Measurements from ENCODE around the gene SCAF1. TPM values are rescaled to one million over a fixed set of nuclear protein-coding genes. Genes with fewer than 3 reads are reported as not detected.

SCAF1 gene
- total and polyA plus RNA-seq, 9 of the 15 experiments (the other 6 are each of a cell fraction or from before 2014, with no cell fraction given), result 0.20 to 79.0 (median 4.9) TPM

DNA sequence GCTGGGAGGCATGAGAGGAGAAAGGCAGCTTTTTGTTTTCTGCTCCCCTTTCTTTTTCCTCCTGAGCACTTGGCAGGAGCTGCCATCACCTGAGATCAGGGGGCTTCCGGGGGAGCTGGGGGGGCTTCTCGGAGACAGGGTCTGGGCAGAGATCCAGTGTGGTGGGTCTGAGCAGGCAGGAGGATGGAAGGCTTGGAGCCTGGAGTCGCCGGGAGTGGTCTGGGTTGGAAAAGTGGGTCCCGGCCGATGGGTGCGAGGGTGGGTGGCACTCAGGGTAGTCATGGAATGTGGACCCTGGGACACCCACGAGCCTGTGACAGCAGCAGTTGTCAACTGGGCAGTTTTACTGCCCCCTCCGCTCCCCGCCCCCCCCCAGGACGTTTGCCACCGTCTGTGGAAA lies 45.1 kb downstream of the SCAF1 start:
- Histone ChIP-seq H3K27me3 (ENCODE audit: control insufficient read depth in 2 of 2, insufficient read depth in 2 of 2, low read length in 2 of 2) (no peaks in the 10 kb centered on the region), H3K9me3 (replicated peaks; ENCODE audit: control insufficient read depth, insufficient read depth, low read depth, low read length) (no peaks in the 10 kb centered on the region), H3K4me3 (no peak overlapping the region), H3K27ac (ENCODE audit: extremely low read depth, low read depth, low read length) (no peak overlapping the region), H3K4me1 (replicated peaks in 1 of 2; ENCODE audit: control insufficient read depth in 2 of 2, insufficient read depth in 2 of 2, low read length in 2 of 2) (peaks cover 0 to 70% of the 10 kb centered on the region in 2 experiments; a peak in 2 of 5 replicates), H2AFZ (ENCODE audit: low read depth, low read length) (no peak overlapping the region), H3K4me2 (ENCODE audit: insufficient read depth, low read length) (no peak overlapping the region), H4K20me1 (replicated peaks; ENCODE audit: control insufficient read depth, insufficient read depth, low read length) (no peaks in the 10 kb centered on the region; the same call in 1 of the 2 replicates), H3K36me3 (ENCODE audit: control insufficient read depth, insufficient read depth, low read length) (peaks cover 72% of the 10 kb centered on the region), H3K79me2 (ENCODE audit: control insufficient read depth, insufficient read depth, low read length) (peaks cover 3% of the 10 kb centered on the region; the same call in 2 of the 3 replicates), H3K9me1 (ENCODE audit: control insufficient read depth, insufficient read depth, low read length) (no peaks in the 10 kb centered on the region), H3K9ac (ENCODE audit: insufficient read depth in 1 of 2, low read depth in 2 of 2, low read length in 2 of 2) (no peak overlapping the region)
- no peak for ATAC-seq
- DNase-seq (ENCODE audit: extremely low read depth in 1 of 4, low spot score in 3 of 4), result no peak
- TF ChIP-seq TEAD1 (CRISPR knock-in tag; IDR thresholded peaks at IDR 0.05) (no peak), ZNF408 (CRISPR knock-in tag; IDR thresholded peaks at IDR 0.05; ENCODE audit: low read depth) (no peak), ZNF274 (IDR thresholded peaks at IDR 0.05; ENCODE audit: borderline replicate concordance, low read depth, low read length) (no peak), HDAC6 (IDR thresholded peaks at IDR 0.05; ENCODE audit: low read depth, low read length) (no peak), ZNF212 (CRISPR knock-in tag; IDR thresholded peaks at IDR 0.05) (no peak), TAF7 (tag; IDR thresholded peaks at IDR 0.05) (no peak), ETV1 (tag; conservative IDR thresholded peaks at IDR 0.05; ENCODE audit: low read depth) (no peak), ZNF354B (CRISPR knock-in tag; IDR thresholded peaks at IDR 0.05) (no peak)
- TF ChIP-seq, protein P1, sequence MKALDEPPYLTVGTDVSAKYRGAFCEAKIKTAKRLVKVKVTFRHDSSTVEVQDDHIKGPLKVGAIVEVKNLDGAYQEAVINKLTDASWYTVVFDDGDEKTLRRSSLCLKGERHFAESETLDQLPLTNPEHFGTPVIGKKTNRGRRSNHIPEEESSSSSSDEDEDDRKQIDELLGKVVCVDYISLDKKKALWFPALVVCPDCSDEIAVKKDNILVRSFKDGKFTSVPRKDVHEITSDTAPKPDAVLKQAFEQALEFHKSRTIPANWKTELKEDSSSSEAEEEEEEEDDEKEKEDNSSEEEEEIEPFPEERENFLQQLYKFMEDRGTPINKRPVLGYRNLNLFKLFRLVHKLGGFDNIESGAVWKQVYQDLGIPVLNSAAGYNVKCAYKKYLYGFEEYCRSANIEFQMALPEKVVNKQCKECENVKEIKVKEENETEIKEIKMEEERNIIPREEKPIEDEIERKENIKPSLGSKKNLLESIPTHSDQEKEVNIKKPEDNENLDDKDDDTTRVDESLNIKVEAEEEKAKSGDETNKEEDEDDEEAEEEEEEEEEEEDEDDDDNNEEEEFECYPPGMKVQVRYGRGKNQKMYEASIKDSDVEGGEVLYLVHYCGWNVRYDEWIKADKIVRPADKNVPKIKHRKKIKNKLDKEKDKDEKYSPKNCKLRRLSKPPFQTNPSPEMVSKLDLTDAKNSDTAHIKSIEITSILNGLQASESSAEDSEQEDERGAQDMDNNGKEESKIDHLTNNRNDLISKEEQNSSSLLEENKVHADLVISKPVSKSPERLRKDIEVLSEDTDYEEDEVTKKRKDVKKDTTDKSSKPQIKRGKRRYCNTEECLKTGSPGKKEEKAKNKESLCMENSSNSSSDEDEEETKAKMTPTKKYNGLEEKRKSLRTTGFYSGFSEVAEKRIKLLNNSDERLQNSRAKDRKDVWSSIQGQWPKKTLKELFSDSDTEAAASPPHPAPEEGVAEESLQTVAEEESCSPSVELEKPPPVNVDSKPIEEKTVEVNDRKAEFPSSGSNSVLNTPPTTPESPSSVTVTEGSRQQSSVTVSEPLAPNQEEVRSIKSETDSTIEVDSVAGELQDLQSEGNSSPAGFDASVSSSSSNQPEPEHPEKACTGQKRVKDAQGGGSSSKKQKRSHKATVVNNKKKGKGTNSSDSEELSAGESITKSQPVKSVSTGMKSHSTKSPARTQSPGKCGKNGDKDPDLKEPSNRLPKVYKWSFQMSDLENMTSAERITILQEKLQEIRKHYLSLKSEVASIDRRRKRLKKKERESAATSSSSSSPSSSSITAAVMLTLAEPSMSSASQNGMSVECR (CRISPR knock-in tag; IDR thresholded peaks at IDR 0.05), result no peak
- TF ChIP-seq, protein P2, sequence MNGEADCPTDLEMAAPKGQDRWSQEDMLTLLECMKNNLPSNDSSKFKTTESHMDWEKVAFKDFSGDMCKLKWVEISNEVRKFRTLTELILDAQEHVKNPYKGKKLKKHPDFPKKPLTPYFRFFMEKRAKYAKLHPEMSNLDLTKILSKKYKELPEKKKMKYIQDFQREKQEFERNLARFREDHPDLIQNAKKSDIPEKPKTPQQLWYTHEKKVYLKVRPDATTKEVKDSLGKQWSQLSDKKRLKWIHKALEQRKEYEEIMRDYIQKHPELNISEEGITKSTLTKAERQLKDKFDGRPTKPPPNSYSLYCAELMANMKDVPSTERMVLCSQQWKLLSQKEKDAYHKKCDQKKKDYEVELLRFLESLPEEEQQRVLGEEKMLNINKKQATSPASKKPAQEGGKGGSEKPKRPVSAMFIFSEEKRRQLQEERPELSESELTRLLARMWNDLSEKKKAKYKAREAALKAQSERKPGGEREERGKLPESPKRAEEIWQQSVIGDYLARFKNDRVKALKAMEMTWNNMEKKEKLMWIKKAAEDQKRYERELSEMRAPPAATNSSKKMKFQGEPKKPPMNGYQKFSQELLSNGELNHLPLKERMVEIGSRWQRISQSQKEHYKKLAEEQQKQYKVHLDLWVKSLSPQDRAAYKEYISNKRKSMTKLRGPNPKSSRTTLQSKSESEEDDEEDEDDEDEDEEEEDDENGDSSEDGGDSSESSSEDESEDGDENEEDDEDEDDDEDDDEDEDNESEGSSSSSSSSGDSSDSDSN (IDR thresholded peaks at IDR 0.05; ENCODE audit: borderline replicate concordance in 1 of 2, low read depth in 2 of 2, low read length in 2 of 2), result no peak
- TF ChIP-seq, protein P3, sequence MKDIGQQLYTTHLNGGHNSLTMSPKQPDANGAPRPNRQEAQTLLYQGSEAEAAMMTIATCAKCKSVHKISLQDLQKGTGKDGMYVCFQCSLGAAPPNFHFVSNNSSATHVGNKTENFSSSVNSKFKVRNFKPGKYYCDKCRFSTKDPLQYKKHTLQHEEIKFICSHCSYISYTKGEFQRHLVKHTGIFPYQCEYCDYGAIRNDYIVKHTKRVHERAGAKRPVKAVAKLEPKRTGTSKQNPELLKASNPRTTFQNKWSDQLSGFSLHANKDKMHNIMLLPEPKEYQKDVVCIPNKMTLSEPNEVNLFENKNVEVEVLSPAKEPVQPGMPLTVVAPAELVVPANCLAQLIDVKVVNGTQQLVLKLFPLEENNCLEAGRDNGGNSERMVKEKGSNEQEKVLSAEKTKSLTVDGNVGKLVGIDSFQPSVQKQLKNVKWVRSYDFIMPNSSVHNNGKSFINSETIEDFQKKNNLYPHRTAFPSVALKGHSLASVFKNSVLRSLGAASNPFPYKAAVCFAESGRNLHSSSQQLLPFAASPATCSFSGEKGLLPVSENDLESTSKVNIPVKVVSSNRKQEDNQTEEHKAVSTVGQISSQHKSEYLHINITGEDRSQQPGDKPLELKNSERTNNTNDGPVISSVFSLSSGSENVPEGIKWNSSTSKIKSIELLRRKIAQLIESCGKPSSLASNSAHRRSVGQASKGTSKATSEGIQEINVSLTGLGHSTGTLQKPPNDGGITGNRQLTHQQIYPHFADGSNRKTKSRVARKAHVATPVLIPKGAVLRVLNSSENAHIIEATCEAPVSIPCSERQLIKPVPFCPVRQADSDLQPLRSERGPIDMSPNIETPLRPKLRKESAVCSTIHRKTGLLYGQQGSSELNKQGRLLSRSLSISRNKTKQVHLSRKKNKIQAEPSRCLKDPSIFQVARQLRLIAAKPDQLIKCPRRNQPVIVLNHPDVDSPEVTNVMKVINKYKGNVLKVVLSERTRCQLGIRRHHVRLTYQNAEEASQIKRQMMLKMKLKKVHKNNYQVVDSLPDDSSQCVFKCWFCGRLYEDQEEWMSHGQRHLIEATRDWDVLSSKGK (CRISPR knock-in tag; IDR thresholded peaks at IDR 0.05), result no peak
- WGBS (ENCODE audit: insufficient coverage, low coverage, missing lambda C conversion rate), result 91% methylated on average over 7 of the region's 12 CpGs
- intact Hi-C loops (cut with micrococcal nuclease), result no loop called here
- CTCF ChIA-PET (ENCODE audit: low intra/inter-chr PET ratio), result no interaction called here
- in situ Hi-C loops (cut with MboI), result no loop called here
- POLR2A ChIA-PET, result interaction anchor here (0.6 to 1.9 kb wide), 2 partner anchors 11 to 178 kb away, joined by 3 to 9 read pairs; partner anchors contain the start of gene PRMT1
- no peak for FAIRE-seq
- BruUV-seq (replicated peaks), result no TSS peak

Data from K562 (cell line).